Endothelial cell of umbilical vein (primary cell): Measurements from ENCODE around the gene TRPC4AP. TPM values are rescaled to one million over a fixed set of nuclear protein-coding genes. Genes with fewer than 3 reads are reported as not detected.

Experiments used
- BruUV-seq: library from RNA; stranded (reverse); fragments of 400-500 nt; replicated peaks from 2 replicates; lab custom pipeline; 2021; lab: Mats Ljungman, UMichigan
- CTCF ChIA-PET: fragments of 300-600, 350-600 bp; sonication (Branson Sonifier 250); formaldehyde crosslinking; loops from one replicate; lab custom pipeline; 2021; ENCODE audit warnings: antibody characterized with exemption, inconsistent platforms; lab: Charles Lee
- POLR2A ChIA-PET: fragments of 300-600, 350-600 bp; sonication (Branson Sonifier 250); formaldehyde crosslinking; loops from one replicate; lab custom pipeline; 2021; ENCODE audit warnings: antibody characterized with exemption, inconsistent platforms; lab: Charles Lee
- DNase-seq: peaks from one replicate; pipeline ENCODE4 v3.0.0-alpha.2; 2011; ENCODE audit warnings: low read depth, low spot score
- FAIRE-seq: peaks from 2 replicates; lab custom pipeline; 2011; peaks lifted over from hg19 to GRCh38; lab: Jason Lieb, UNC
- H2AFZ ChIP-seq: 2 replicates; pipeline ENCODE4 v1.6.0; 2012; ENCODE audit warnings: low read depth, low read length, control low read depth, inconsistent platforms
- H3K27ac ChIP-seq: 2 replicates; pipeline ENCODE4 v1.5.1; 2011; ENCODE audit warnings: low read depth, mild to moderate bottlenecking, control low read depth, low read length, moderate library complexity; ENCODE audit not compliant: insufficient read depth
- H3K27me3 ChIP-seq, 2 experiments: 2 replicates each; pipeline versions ENCODE4 v1.6.0 to v1.6.1; 2011; ENCODE audit warnings: low read length in 2 of 2, mixed read lengths in 1 of 2; ENCODE audit not compliant: control insufficient read depth in 2 of 2, insufficient read depth in 2 of 2
- H3K36me3 ChIP-seq, 2 experiments: 2 replicates in 1 of 2; 3 replicates in 1 of 2; pipeline ENCODE4 v1.5.1; 2011; ENCODE audit warnings: low read length in 2 of 2, mild to moderate bottlenecking in 1 of 2, moderate library complexity in 1 of 2; ENCODE audit not compliant: control insufficient read depth in 2 of 2, insufficient read depth in 2 of 2; ENCODE audit errors: extremely low read depth in 1 of 2
- H3K4me1 ChIP-seq: 3 replicates; pipeline ENCODE4 v1.5.1; 2011; ENCODE audit warnings: mild to moderate bottlenecking, low read length; ENCODE audit not compliant: control insufficient read depth, insufficient read depth; ENCODE audit errors: extremely low read depth
- H3K4me2 ChIP-seq: 2 replicates; pipeline ENCODE4 v1.6.1; 2011; ENCODE audit warnings: low read length, control low read depth, mixed read lengths; ENCODE audit not compliant: insufficient read depth
- H3K4me3 ChIP-seq, 3 experiments: fragments of 200-600 bp in 1 of 3; sonication (generic), shearing (Covaris generic) in 1 of 3; replicated peaks in 1 of 3; 2 replicates each; pipeline ENCODE4 v1.5.1; 2011 to 2016; ENCODE audit warnings: control low read depth in 3 of 3, low read length in 3 of 3, mild to moderate bottlenecking in 2 of 3, inconsistent platforms in 1 of 3, low read depth in 1 of 3, moderate library complexity in 1 of 3; ENCODE audit not compliant: insufficient read depth in 1 of 3
- H3K79me2 ChIP-seq: 2 replicates; pipeline ENCODE4 v1.6.0; 2012; ENCODE audit warnings: low read length, inconsistent platforms; ENCODE audit not compliant: control insufficient read depth, insufficient read depth
- H3K9ac ChIP-seq: replicated peaks from 2 replicates; pipeline ENCODE3; 2011; ENCODE audit warnings: low read length, control low read depth; ENCODE audit not compliant: insufficient read depth; ENCODE audit errors: extremely low read depth
- H3K9me1 ChIP-seq: replicated peaks from 3 replicates; pipeline ENCODE4 v1.6.0; 2011; ENCODE audit warnings: mild to moderate bottlenecking, low read length; ENCODE audit not compliant: control insufficient read depth, insufficient read depth; ENCODE audit errors: extremely low read depth
- H3K9me3 ChIP-seq: replicated peaks from 2 replicates; pipeline ENCODE4 v1.5.1; 2012; ENCODE audit warnings: low read length, inconsistent platforms; ENCODE audit not compliant: control insufficient read depth, insufficient read depth
- H4K20me1 ChIP-seq: replicated peaks from 2 replicates; pipeline ENCODE3; 2011; ENCODE audit warnings: mild to moderate bottlenecking, low read length; ENCODE audit not compliant: control insufficient read depth, insufficient read depth; ENCODE audit errors: extremely low read depth
- EZH2 ChIP-seq: IDR thresholded peaks from 2 replicates; pipeline ENCODE4 v1.6.1; 2012; ENCODE audit warnings: borderline replicate concordance, low read depth, mild to moderate bottlenecking, moderate library complexity, low read length, inconsistent platforms; ENCODE audit not compliant: severe bottlenecking
- FOS ChIP-seq: IDR thresholded peaks from 2 replicates; pipeline ENCODE4 v1.6.1; 2011; ENCODE audit warnings: mild to moderate bottlenecking, low read length, moderate library complexity, borderline replicate concordance; ENCODE audit not compliant: insufficient read depth
- GATA2 ChIP-seq: IDR thresholded peaks from 2 replicates; pipeline ENCODE4 v1.7.0; 2011; ENCODE audit warnings: low read depth, mild to moderate bottlenecking, moderate library complexity, mixed read lengths, low read length; ENCODE audit not compliant: insufficient read length, insufficient read depth
- JUN ChIP-seq: IDR thresholded peaks from 2 replicates; pipeline ENCODE4 v1.6.1; 2011; ENCODE audit warnings: borderline replicate concordance, low read depth; ENCODE audit not compliant: insufficient read length, insufficient read depth
- MYC ChIP-seq: IDR thresholded peaks from one replicate; pipeline ENCODE4 v1.6.1; 2011; ENCODE audit warnings: mild to moderate bottlenecking, low read depth, low read length
- POLR2A ChIP-seq: IDR thresholded peaks from 2 replicates; pipeline ENCODE4 v1.6.1; 2012; ENCODE audit warnings: low read depth, mild to moderate bottlenecking, control low read depth, low read length
- POLR2AphosphoS5 ChIP-seq: IDR thresholded peaks from 2 replicates; pipeline ENCODE4 v1.6.1; 2012; ENCODE audit warnings: low read depth, mild to moderate bottlenecking, control low read depth, low read length, moderate library complexity; ENCODE audit not compliant: insufficient read depth
- dilution Hi-C: fragments of 300-500 bp; cut with MboI; formaldehyde crosslinking; loops from one replicate; pipeline ENCODE4 v1.15.0; 2019; ENCODE audit warnings: low sequenced_read_pairs; ENCODE audit not compliant: extremely low pct_ligation_motif_present
- intact Hi-C: fragments of 100-400 bp; cut with micrococcal nuclease; formaldehyde crosslinking; loops from one replicate; pipeline ENCODE4 v1.10.0; 2022
- polyA plus RNA-seq, 4 experiments: library from polyadenylated mRNA; depleted of rRNA in 3 of 4; stranded (reverse) in 3 of 4; unstranded in 1 of 4; fragments of >200 nt; gene quantifications; 2 replicates each; pipeline versions ENCODE4 v1.2.1 to v1.2.3, GENCODE V29; 2011 to 2012; ENCODE audit warnings: missing spikeins in 1 of 4
- total RNA-seq: library from RNA; stranded (reverse); gene quantifications from 2 replicates; pipeline ENCODE4 v1.2.3, GENCODE V29; 2021
- TF ChIP-seq, protein P1 (sequence below): IDR thresholded peaks from 2 replicates; pipeline ENCODE4 v1.6.1; 2011; ENCODE audit not compliant: insufficient read depth, insufficient read length
- TF ChIP-seq, protein P2 (sequence below), 2 donors: IDR thresholded peaks; 1 replicate in 1 of 2; 2 replicates in 1 of 2; pipeline ENCODE4 v1.5.1; 2011; ENCODE audit warnings: low read length in 2 of 2, mild to moderate bottlenecking in 2 of 2, moderate library complexity in 2 of 2, control low read depth in 1 of 2, inconsistent platforms in 1 of 2, low read depth in 1 of 2; ENCODE audit not compliant: insufficient read depth in 1 of 2; ENCODE audit errors: extremely low read depth in 1 of 2

TRPC4AP gene
- total and polyA plus RNA-seq, 2 donors (not counting 3 experiments of a cell fraction or from before 2014, with no cell fraction given): 89.0 to 103 TPM

- no peaks in the 10 kb centered on the region for H3K9me3 ChIP-seq
- ChIA-PET POLR2A (no interaction called here), CTCF (interaction anchor here (1.1 kb wide), 1 partner anchor 9 kb away, joined by 3 read pairs; no protein-coding TSS in a partner anchor)
- no peak for DNase-seq
- H3K4me1 ChIP-seq: no peaks in the 10 kb centered on the region
- no peak overlapping the region for H3K4me3 ChIP-seq
- H4K20me1 ChIP-seq: no peaks in the 10 kb centered on the region
- no peaks in the 10 kb centered on the region for H3K9me1 ChIP-seq
- dilution Hi-C loops (no loop called here), intact Hi-C loops (no loop called here)
- peaks cover 12% of the 10 kb centered on the region for H3K79me2 ChIP-seq
- H3K27me3 ChIP-seq: no peaks in the 10 kb centered on the region
- no peak overlapping the region for H3K27ac ChIP-seq
- no peak overlapping the region for H3K9ac ChIP-seq
- no peak overlapping the region for H3K4me2 ChIP-seq
- peaks cover 12 to 13% of the 10 kb centered on the region in 2 experiments for H3K36me3 ChIP-seq
- FAIRE-seq: no peak
- TF ChIP-seq, protein P1, sequence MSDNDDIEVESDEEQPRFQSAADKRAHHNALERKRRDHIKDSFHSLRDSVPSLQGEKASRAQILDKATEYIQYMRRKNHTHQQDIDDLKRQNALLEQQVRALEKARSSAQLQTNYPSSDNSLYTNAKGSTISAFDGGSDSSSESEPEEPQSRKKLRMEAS: no peak
- no peak for TF ChIP-seq JUN
- TF ChIP-seq POLR2A: no peak
- TF ChIP-seq, protein P2, sequence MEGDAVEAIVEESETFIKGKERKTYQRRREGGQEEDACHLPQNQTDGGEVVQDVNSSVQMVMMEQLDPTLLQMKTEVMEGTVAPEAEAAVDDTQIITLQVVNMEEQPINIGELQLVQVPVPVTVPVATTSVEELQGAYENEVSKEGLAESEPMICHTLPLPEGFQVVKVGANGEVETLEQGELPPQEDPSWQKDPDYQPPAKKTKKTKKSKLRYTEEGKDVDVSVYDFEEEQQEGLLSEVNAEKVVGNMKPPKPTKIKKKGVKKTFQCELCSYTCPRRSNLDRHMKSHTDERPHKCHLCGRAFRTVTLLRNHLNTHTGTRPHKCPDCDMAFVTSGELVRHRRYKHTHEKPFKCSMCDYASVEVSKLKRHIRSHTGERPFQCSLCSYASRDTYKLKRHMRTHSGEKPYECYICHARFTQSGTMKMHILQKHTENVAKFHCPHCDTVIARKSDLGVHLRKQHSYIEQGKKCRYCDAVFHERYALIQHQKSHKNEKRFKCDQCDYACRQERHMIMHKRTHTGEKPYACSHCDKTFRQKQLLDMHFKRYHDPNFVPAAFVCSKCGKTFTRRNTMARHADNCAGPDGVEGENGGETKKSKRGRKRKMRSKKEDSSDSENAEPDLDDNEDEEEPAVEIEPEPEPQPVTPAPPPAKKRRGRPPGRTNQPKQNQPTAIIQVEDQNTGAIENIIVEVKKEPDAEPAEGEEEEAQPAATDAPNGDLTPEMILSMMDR (IDR thresholded peaks at IDR 0.05; ENCODE audit: extremely low read depth in 1 of 2, insufficient read depth in 1 of 2, low read depth in 1 of 2, low read length in 2 of 2): no peak
- no peak for TF ChIP-seq POLR2AphosphoS5
- no peak for TF ChIP-seq MYC
- TF ChIP-seq EZH2: no peak
- TF ChIP-seq FOS: no peak
- no peak for TF ChIP-seq GATA2
- BruUV-seq: no TSS peak
- H2AFZ ChIP-seq: no peak overlapping the region
These were observed 50.3 kb downstream of the TRPC4AP start for GRCh38 chr20:35042268-35042667.
